Activated T-cell treated with anti-CD3 and anti-CD28 coated beads, Interleukin-2, amount 50 U/mL, for 72 hours (primary cell): ENCODE measurements around the gene RHOF. TPM values are rescaled to one million over a fixed set of nuclear protein-coding genes. Genes with fewer than 3 reads are reported as not detected.

Source experiments
- ATAC-seq, 2 donors: fragments of 150-1000 bp; cut with Tn5 transposase; replicated peaks in 1 of 2; 2 replicates each; pipeline ENCODE4 v1.10.0; 2021; ENCODE audit warnings: moderate library complexity in 2 of 2, mild to moderate bottlenecking in 1 of 2
- DNase-seq, 2 donors: peaks; one replicate each; pipeline ENCODE4 v3.0.0; 2021 to 2022; ENCODE audit warnings: mixed read lengths in 1 of 2
- H3K27ac Mint-ChIP-seq: one replicate; pipeline ENCODE4 v1.8.0; 2022; ENCODE audit warnings: mild to moderate bottlenecking, moderate library complexity, mixed read lengths
- H3K27me3 Mint-ChIP-seq: one replicate; pipeline ENCODE4 v1.8.0; 2022; ENCODE audit warnings: low read depth, mixed read lengths
- H3K36me3 Mint-ChIP-seq, 2 donors: one replicate each; pipeline ENCODE4 v1.8.0; 2022; ENCODE audit warnings: mixed read lengths in 2 of 2, mild to moderate bottlenecking in 1 of 2; ENCODE audit not compliant: insufficient read depth in 2 of 2
- H3K4me1 Mint-ChIP-seq: one replicate; pipeline ENCODE4 v1.8.0; 2022; ENCODE audit warnings: low read depth, mixed read lengths
- H3K4me3 Mint-ChIP-seq, 2 donors: one replicate each; pipeline ENCODE4 v1.8.0; 2022; ENCODE audit warnings: mild to moderate bottlenecking in 2 of 2, mixed read lengths in 2 of 2, moderate library complexity in 2 of 2
- H3K9me3 Mint-ChIP-seq, 2 donors: one replicate each; pipeline ENCODE4 v1.8.0; 2022; ENCODE audit warnings: mixed read lengths in 2 of 2
- total RNA-seq, 2 donors: library from RNA; stranded (reverse); gene quantifications; one replicate each; pipeline ENCODE4 v1.2.3, GENCODE V29; 2022

The RHOF gene
- total RNA-seq, 2 donors from 2014 or later, result 154 to 165 TPM

- DNase-seq, result no peak
- H3K4me3 Mint-ChIP-seq, result peak overlapping the region; percentile 96 to 97
- H3K27ac Mint-ChIP-seq, result peak overlapping the region; percentile 84
- ATAC-seq, result no peak
- no peaks in the 10 kb centered on the region for H3K27me3 Mint-ChIP-seq
- H3K4me1 Mint-ChIP-seq, result peaks cover 48% of the 10 kb centered on the region
- no peaks in the 10 kb centered on the region for H3K9me3 Mint-ChIP-seq
- peaks cover 13 to 23% of the 10 kb centered on the region in 2 donors for H3K36me3 Mint-ChIP-seq
Observed at GRCh38 chr12:121806546-121807423, 13.3 kb upstream of the RHOF start.

GRCh38 chr12:121806009-121806545, 12.6 kb upstream of the RHOF start:
- Mint-ChIP-seq H3K9me3 (no peaks in the 10 kb centered on the region), H3K36me3 (peaks cover 18 to 29% of the 10 kb centered on the region in 2 donors)

GRCh38 chr12:121805171-121806008, 11.9 kb upstream of the RHOF start:
- Mint-ChIP-seq H3K4me1 (peaks cover 36% of the 10 kb centered on the region), H3K36me3 (peaks cover 21 to 30% of the 10 kb centered on the region in 2 donors), H3K27ac (peak overlapping the region; percentile 83), H3K27me3 (no peaks in the 10 kb centered on the region), H3K9me3 (no peaks in the 10 kb centered on the region), H3K4me3 (peak overlapping the region; percentile 96 to 97)
- ATAC-seq (no peak), DNase-seq (no peak)

More at GRCh38 chr12:121806009-121806545, 12.6 kb upstream of the RHOF start:
- DNase-seq (no peak), ATAC-seq (no peak)
- Mint-ChIP-seq H3K27me3 (no peaks in the 10 kb centered on the region), H3K4me1 (peaks cover 41% of the 10 kb centered on the region), H3K27ac (peak overlapping the region; percentile 84), H3K4me3 (peak overlapping the region; percentile 96 to 97)

DNA sequence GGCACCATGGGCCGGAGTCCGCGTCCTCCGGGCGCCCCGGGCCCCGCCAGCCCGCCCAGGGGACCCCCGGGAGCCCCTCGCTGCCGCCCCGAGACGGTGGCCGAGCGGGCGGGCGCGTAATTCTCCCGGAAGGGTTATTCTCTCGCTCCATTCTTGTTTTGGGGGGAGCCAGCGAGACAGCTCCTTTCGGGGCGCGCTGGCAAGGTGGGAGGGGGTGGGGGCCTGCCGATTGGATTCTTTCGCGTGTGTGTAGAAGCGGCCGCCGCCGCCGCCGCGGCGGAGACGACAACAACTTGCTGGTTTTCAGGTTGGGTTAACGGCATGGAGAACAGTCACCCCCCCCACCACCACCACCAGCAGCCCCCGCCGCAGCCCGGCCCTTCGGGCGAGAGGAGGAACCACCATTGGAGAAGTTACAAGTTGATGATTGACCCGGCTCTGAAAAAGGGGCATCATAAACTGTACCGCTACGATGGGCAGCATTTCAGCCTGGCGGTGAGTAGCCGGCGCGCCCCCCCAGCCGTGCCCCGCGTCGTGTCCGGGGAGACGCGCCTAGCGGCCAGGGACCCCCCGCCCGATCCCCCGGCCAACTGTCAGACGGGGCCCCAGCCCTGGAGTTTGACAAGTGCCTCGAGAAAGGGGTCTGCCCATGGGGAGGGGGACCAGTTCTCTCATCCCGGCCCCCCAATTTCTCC, 11.1 kb upstream of the RHOF start:
- peaks cover 35% of the 10 kb centered on the region for H3K4me1 Mint-ChIP-seq
- H3K9me3 Mint-ChIP-seq, result no peaks in the 10 kb centered on the region
- peak overlapping the region; percentile 98 for H3K27ac Mint-ChIP-seq
- DNase-seq, result peak; percentile 63 to 69
- peak overlapping the region; percentile 96 to 97 for H3K4me3 Mint-ChIP-seq
- no peaks in the 10 kb centered on the region for H3K27me3 Mint-ChIP-seq
- H3K36me3 Mint-ChIP-seq, result peaks cover 21 to 30% of the 10 kb centered on the region in 2 donors
- ATAC-seq, result peak in 1 of 2 donors; percentile 2

DNA sequence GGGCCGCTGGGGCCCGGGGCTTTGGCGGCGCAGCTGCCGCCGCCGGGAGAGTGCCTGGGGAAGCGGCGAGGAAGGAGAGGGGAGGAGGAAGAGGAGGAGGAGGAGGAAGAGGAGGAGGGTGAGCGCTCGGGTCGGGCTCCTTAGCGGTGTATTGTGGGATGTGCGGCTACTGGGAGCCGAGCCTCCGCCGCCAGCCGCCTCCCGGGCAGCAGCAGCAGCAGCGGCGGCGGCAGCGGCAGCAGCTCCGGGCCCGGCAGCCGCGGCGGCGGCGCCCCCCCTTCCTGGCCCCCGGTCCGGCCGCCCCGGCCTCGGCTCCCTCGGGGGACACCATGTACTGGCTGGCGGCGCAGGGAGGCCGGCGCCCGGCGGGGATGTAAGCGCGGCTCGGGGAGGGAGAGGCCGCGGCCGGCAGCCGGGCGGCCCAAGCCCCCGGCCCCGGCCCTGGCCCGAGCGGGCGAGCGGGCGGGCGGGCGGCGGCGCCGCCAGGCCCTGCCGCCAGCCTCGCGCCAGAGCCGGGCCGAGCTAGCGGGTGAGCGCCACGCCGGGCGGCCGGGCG, 10.5 kb upstream of the RHOF start, which contains the start of gene SETD1B:
Gene SETD1B (plus strand): TSS at position 149 of the 556 bp plus-strand sequence. CDS start 729 bp downstream, outside the sequence.
- Mint-ChIP-seq H3K27ac (peak within 1 kb of the TSS; percentile 98), H3K36me3 (peaks cover 23 to 30% of the 10 kb centered on the region in 2 donors), H3K27me3 (no peaks in the 10 kb centered on the region), H3K4me1 (peaks cover 33% of the 10 kb centered on the region), H3K4me3 (peak within 1 kb of the TSS; percentile 96 to 100), H3K9me3 (no peaks in the 10 kb centered on the region)
- DNase-seq (peak; percentile 62 to 69), ATAC-seq (peak; percentile 12 to 14)

- ATAC-seq, result peak; percentile 50 to 68
- peak overlapping the region; percentile 95 to 100 for H3K4me3 Mint-ChIP-seq
- peak overlapping the region; percentile 98 for H3K27ac Mint-ChIP-seq
Observed at GRCh38 chr12:121802843-121803698, 9.6 kb upstream of the RHOF start.

GRCh38 chr12:121802485-121802842, 9.0 kb upstream of the RHOF start:
- Mint-ChIP-seq H3K36me3 (peaks cover 30 to 37% of the 10 kb centered on the region in 2 donors), H3K27me3 (no peaks in the 10 kb centered on the region)

More at GRCh38 chr12:121802843-121803698, 9.6 kb upstream of the RHOF start:
- Mint-ChIP-seq H3K4me1 (peaks cover 36% of the 10 kb centered on the region), H3K36me3 (peaks cover 28 to 34% of the 10 kb centered on the region in 2 donors), H3K9me3 (no peaks in the 10 kb centered on the region), H3K27me3 (no peaks in the 10 kb centered on the region)
- peak; percentile 87 to 93 for DNase-seq

GRCh38 chr12:121801595-121802484, 8.4 kb upstream of the RHOF start:
- H3K27me3 Mint-ChIP-seq, result no peaks in the 10 kb centered on the region
- H3K4me1 Mint-ChIP-seq, result peaks cover 34% of the 10 kb centered on the region
- peak overlapping the region; percentile 95 to 100 for H3K4me3 Mint-ChIP-seq
- ATAC-seq, result no peak
- peak overlapping the region; percentile 98 for H3K27ac Mint-ChIP-seq
- peak in 1 of 2 donors; percentile 51 for DNase-seq
- H3K36me3 Mint-ChIP-seq, result peaks cover 33 to 38% of the 10 kb centered on the region in 2 donors
- H3K9me3 Mint-ChIP-seq, result no peaks in the 10 kb centered on the region

More at GRCh38 chr12:121802485-121802842, 9.0 kb upstream of the RHOF start:
- Mint-ChIP-seq H3K4me1 (peaks cover 38% of the 10 kb centered on the region), H3K9me3 (no peaks in the 10 kb centered on the region), H3K4me3 (peak overlapping the region; percentile 95 to 100), H3K27ac (peak overlapping the region; percentile 98)
- DNase-seq (no peak), ATAC-seq (no peak)

DNA sequence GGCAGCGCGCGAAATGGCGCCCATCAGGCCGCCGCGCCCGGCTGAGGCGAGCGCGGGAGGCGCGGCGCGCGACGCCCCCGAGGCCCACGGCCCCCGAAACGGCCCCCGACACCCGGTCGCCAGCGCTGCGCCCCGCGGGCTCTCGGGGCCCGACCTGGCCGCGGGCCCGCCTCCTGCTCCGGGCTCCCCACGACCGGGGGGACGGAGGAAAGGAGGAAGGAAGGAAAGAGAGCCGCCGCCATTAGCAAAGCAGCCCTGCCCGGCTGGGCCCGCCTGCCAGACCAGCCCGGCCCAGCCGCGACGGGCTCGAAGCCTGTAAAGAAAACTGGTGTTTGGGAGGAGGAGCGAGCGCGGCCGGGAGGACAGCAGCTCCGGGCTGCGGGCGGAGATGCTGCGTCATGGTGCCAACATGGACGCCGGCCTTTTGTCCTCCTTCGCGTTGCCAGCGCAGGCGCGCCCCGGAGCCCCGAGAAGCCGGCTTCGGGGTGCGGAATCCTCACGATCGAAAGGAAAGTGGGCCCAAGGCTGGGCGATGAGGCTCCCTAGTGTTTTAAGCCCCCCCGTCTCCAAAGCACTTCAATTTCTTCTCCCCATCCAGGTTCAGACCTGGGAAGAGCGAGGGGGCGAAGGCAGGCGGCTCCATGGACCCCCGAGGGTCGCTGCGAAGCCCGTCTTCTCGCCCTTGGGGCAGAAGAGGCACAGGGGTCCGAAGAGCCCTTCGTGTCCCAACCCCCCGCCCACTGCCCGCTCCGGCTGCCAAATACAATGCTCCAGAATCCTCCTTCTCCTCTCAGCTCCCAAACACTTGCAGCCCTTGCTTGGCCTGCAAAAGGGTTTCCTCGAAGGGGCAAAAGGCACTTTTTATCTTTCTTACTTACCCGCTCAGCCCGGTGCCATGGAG, 7.5 kb upstream of the RHOF start:
- H3K27ac Mint-ChIP-seq, result peak overlapping the region; percentile 98
- H3K9me3 Mint-ChIP-seq, result no peaks in the 10 kb centered on the region
- DNase-seq (peak; percentile 81 to 85), ATAC-seq (peak; percentile 11 to 14)
- peaks cover 25% of the 10 kb centered on the region for H3K4me1 Mint-ChIP-seq
- H3K4me3 Mint-ChIP-seq, result peak overlapping the region; percentile 95 to 100
- H3K36me3 Mint-ChIP-seq, result peaks cover 31 to 35% of the 10 kb centered on the region in 2 donors
- H3K27me3 Mint-ChIP-seq, result no peaks in the 10 kb centered on the region
